Subcutaneous abdominal adipose tissue (tissue), 5 donors: ENCODE data around the gene OAS3.
A peak's percentile ranks its signal among the peaks of the same experiment; 100 is the strongest.

ENCODE experiments used
- H3K27ac ChIP-seq: one replicate; pipeline ENCODE4 v1.7.0; 2013; ENCODE audit warnings: low read depth, mild to moderate bottlenecking, inconsistent platforms, low read length, moderate library complexity
- H3K27me3 ChIP-seq, 5 donors: one replicate each; pipeline ENCODE4 v1.7.0; 2013; ENCODE audit warnings: low read length in 5 of 5, inconsistent platforms in 1 of 5; ENCODE audit not compliant: control insufficient read depth in 5 of 5, insufficient read depth in 4 of 5
- H3K36me3 ChIP-seq, 5 donors: one replicate each; pipeline ENCODE4 v1.7.0; 2013; ENCODE audit warnings: low read length in 5 of 5; ENCODE audit not compliant: control insufficient read depth in 5 of 5, insufficient read depth in 5 of 5
- H3K4me1 ChIP-seq, 5 donors: one replicate each; pipeline ENCODE4 v1.7.0; 2013; ENCODE audit warnings: low read length in 5 of 5, mild to moderate bottlenecking in 3 of 5, moderate library complexity in 1 of 5; ENCODE audit not compliant: control insufficient read depth in 5 of 5, insufficient read depth in 5 of 5
- H3K4me3 ChIP-seq, 5 donors: one replicate each; pipeline ENCODE4 v1.7.0; 2013; ENCODE audit warnings: low read length in 5 of 5, low read depth in 1 of 5
- H3K9ac ChIP-seq, 5 donors: one replicate each; pipeline ENCODE4 v1.7.0; 2013; ENCODE audit warnings: low read length in 5 of 5, mild to moderate bottlenecking in 4 of 5, moderate library complexity in 3 of 5
- H3K9me3 ChIP-seq, 5 donors: one replicate each; pipeline ENCODE4 v1.7.0; 2013; ENCODE audit warnings: low read length in 5 of 5; ENCODE audit not compliant: control insufficient read depth in 5 of 5
- donor health status: healthy.
- donor health status: healthy.
- donor health status: healthy.
- donor health status: healthy.
- donor health status: healthy.

The OAS3 gene

GRCh38 chr12:112965643-112966042 lies 27.4 kb downstream of the OAS3 start:
- Histone ChIP-seq H3K9ac (no peak overlapping the region), H3K4me1 (peaks cover 0 to 10% (median 7%) of the 10 kb centered on the region in 5 donors), H3K27me3 (no peaks in the 10 kb centered on the region), H3K27ac (no peak overlapping the region), H3K36me3 (peaks cover 3 to 94% (median 89%) of the 10 kb centered on the region in 5 donors), H3K4me3 (no peak overlapping the region), H3K9me3 (no peaks in the 10 kb centered on the region)

- H3K4me1 ChIP-seq, result peaks cover 2 to 25% (median 16%) of the 10 kb centered on the region in 5 donors
- no peak overlapping the region for H3K27ac ChIP-seq
- H3K36me3 ChIP-seq, result peaks cover 3 to 79% (median 75%) of the 10 kb centered on the region in 5 donors
- H3K9me3 ChIP-seq, result no peaks in the 10 kb centered on the region
- H3K4me3 ChIP-seq, result no peak overlapping the region
- H3K27me3 ChIP-seq, result no peaks in the 10 kb centered on the region
- no peak overlapping the region for H3K9ac ChIP-seq
Observed at GRCh38 chr12:112967306-112967705, 29.0 kb downstream of the OAS3 start.

- Histone ChIP-seq H3K36me3 (peaks cover 3 to 74% (median 69%) of the 10 kb centered on the region in 5 donors), H3K9me3 (no peaks in the 10 kb centered on the region), H3K9ac (no peak overlapping the region), H3K27me3 (no peaks in the 10 kb centered on the region), H3K4me1 (peaks cover 2 to 25% (median 16%) of the 10 kb centered on the region in 5 donors), H3K27ac (no peak overlapping the region), H3K4me3 (no peak overlapping the region)
Observed at GRCh38 chr12:112967858-112968257, 29.6 kb downstream of the OAS3 start.

- H3K27me3 ChIP-seq, result no peaks in the 10 kb centered on the region
- H3K4me1 ChIP-seq, result peaks cover 0 to 17% (median 11%) of the 10 kb centered on the region in 5 donors
- H3K27ac ChIP-seq, result no peak overlapping the region
- H3K9ac ChIP-seq, result no peak overlapping the region
- H3K4me3 ChIP-seq, result no peak overlapping the region
- no peaks in the 10 kb centered on the region for H3K9me3 ChIP-seq
- peaks cover 3 to 55% (median 51%) of the 10 kb centered on the region in 5 donors for H3K36me3 ChIP-seq
Observed at GRCh38 chr12:112969547-112970306, 31.5 kb downstream of the OAS3 start.

GRCh38 chr12:112970391-112970790 lies 32.1 kb downstream of the OAS3 start:
- Histone ChIP-seq H3K27ac (no peak overlapping the region), H3K27me3 (no peaks in the 10 kb centered on the region), H3K9ac (no peak overlapping the region), H3K9me3 (no peaks in the 10 kb centered on the region), H3K4me3 (no peak overlapping the region), H3K4me1 (peaks cover 0 to 17% (median 11%) of the 10 kb centered on the region in 5 donors), H3K36me3 (peaks cover 3 to 50% (median 44%) of the 10 kb centered on the region in 5 donors)

- Histone ChIP-seq H3K4me1 (peaks cover 0 to 17% (median 11%) of the 10 kb centered on the region in 5 donors), H3K27ac (no peak overlapping the region), H3K9me3 (no peaks in the 10 kb centered on the region), H3K9ac (no peak overlapping the region), H3K4me3 (no peak overlapping the region), H3K36me3 (peaks cover 3 to 41% (median 36%) of the 10 kb centered on the region in 5 donors), H3K27me3 (no peaks in the 10 kb centered on the region)
Observed at GRCh38 chr12:112971248-112971647, 33.0 kb downstream of the OAS3 start.

GRCh38 chr12:112973011-112973735 lies 34.9 kb downstream of the OAS3 start:
- H3K4me1 ChIP-seq, result peaks cover 2 to 26% (median 20%) of the 10 kb centered on the region in 5 donors

GRCh38 chr12:112973818-112974231 lies 35.6 kb downstream of the OAS3 start:
- no peak overlapping the region for H3K4me3 ChIP-seq

More at GRCh38 chr12:112973011-112973735, 34.9 kb downstream of the OAS3 start:
- no peaks in the 10 kb centered on the region for H3K27me3 ChIP-seq
- no peak overlapping the region for H3K9ac ChIP-seq
- peaks cover under 1 to 22% (median 18%) of the 10 kb centered on the region in 5 donors for H3K36me3 ChIP-seq
- no peak overlapping the region for H3K27ac ChIP-seq
- no peak overlapping the region for H3K4me3 ChIP-seq
- H3K9me3 ChIP-seq, result no peaks in the 10 kb centered on the region

GRCh38 chr12:112974904-112975303 lies 36.6 kb downstream of the OAS3 start:
- no peak overlapping the region for H3K9ac ChIP-seq
- H3K27ac ChIP-seq, result no peak overlapping the region
- H3K4me3 ChIP-seq, result no peak overlapping the region
- no peaks in the 10 kb centered on the region for H3K9me3 ChIP-seq
- no peaks in the 10 kb centered on the region for H3K27me3 ChIP-seq
- H3K4me1 ChIP-seq, result peaks cover 4 to 42% (median 34%) of the 10 kb centered on the region in 5 donors
- H3K36me3 ChIP-seq, result peaks cover 0 to 8% (median 5%) of the 10 kb centered on the region in 5 donors

More at GRCh38 chr12:112973818-112974231, 35.6 kb downstream of the OAS3 start:
- Histone ChIP-seq H3K9ac (no peak overlapping the region), H3K4me1 (peaks cover 2 to 32% (median 26%) of the 10 kb centered on the region in 5 donors), H3K36me3 (peaks cover 0 to 19% (median 15%) of the 10 kb centered on the region in 5 donors), H3K27ac (no peak overlapping the region), H3K9me3 (no peaks in the 10 kb centered on the region), H3K27me3 (no peaks in the 10 kb centered on the region)

GRCh38 chr12:112977139-112977538 lies 38.9 kb downstream of the OAS3 start:
- H3K4me1 ChIP-seq, result peaks cover 2 to 31% (median 27%) of the 10 kb centered on the region in 5 donors

More at GRCh38 chr12:112977139-112977538, 38.9 kb downstream of the OAS3 start:
- Histone ChIP-seq H3K36me3 (no peaks in the 10 kb centered on the region), H3K9ac (peak overlapping the region in 1 of 5 donors; percentile 4), H3K4me3 (no peak overlapping the region), H3K27me3 (no peaks in the 10 kb centered on the region), H3K27ac (no peak overlapping the region), H3K9me3 (peaks cover 0 to under 1% (median 0%) of the 10 kb centered on the region in 5 donors)
